ENCODE data around the gene HEG1.
A peak's percentile ranks its signal among the peaks of the same experiment; 100 is the strongest.

The HEG1 gene

GRCh38 chr3:125069452-125069851 is 13.7 kb upstream of the HEG1 start:
- TF ChIP-seq ZFX (IDR thresholded peaks at IDR 0.05) = no peak
- H3K27ac ChIP-seq = no peak overlapping the region

GRCh38 chr3:125068265-125068664 is 12.5 kb upstream of the HEG1 start:
- TF ChIP-seq CTCF (conservative IDR thresholded peaks at IDR 0.05) (no peak), ZFX (IDR thresholded peaks at IDR 0.05) (no peak)
- no peak overlapping the region for H3K27ac ChIP-seq

- H3K27ac ChIP-seq = no peak overlapping the region
- TF ChIP-seq ZFX (IDR thresholded peaks at IDR 0.05) = no peak
- no peak for TF ChIP-seq CTCF (conservative IDR thresholded peaks at IDR 0.05)
These were observed 11.4 kb upstream of the HEG1 start for GRCh38 chr3:125067225-125067624.

- peak overlapping the region; percentile 60 for H3K27ac ChIP-seq
- no peak for TF ChIP-seq CTCF (conservative IDR thresholded peaks at IDR 0.05)
- TF ChIP-seq ZFX (IDR thresholded peaks at IDR 0.05) = no peak
These were observed 7.3 kb upstream of the HEG1 start for GRCh38 chr3:125062904-125063618.

GRCh38 chr3:125061646-125062045 is 5.8 kb upstream of the HEG1 start:
- TF ChIP-seq ZFX (IDR thresholded peaks at IDR 0.05) (no peak), CTCF (conservative IDR thresholded peaks at IDR 0.05) (no peak)
- H3K27ac ChIP-seq = peak overlapping the region; percentile 22; the same call in 1 of the 2 replicates

GRCh38 chr3:125061170-125061569 is 5.4 kb upstream of the HEG1 start:
- TF ChIP-seq CTCF (conservative IDR thresholded peaks at IDR 0.05) (no peak), ZFX (IDR thresholded peaks at IDR 0.05) (no peak)
- H3K27ac ChIP-seq = peak overlapping the region; percentile 22; the same call in 1 of the 2 replicates

- TF ChIP-seq ZFX (IDR thresholded peaks at IDR 0.05) = no peak
- H3K27ac ChIP-seq = peak overlapping the region; percentile 18; the same call in 1 of the 2 replicates
These were observed 3.9 kb upstream of the HEG1 start for GRCh38 chr3:125059488-125060245.

- TF ChIP-seq ZFX (IDR thresholded peaks at IDR 0.05) = no peak
- H3K27ac ChIP-seq = peak overlapping the region; percentile 18; the same call in 1 of the 2 replicates
These were observed 3.2 kb upstream of the HEG1 start for GRCh38 chr3:125058959-125059358.

GRCh38 chr3:125058529-125058928 is 2.7 kb upstream of the HEG1 start:
- no peak for TF ChIP-seq CTCF (conservative IDR thresholded peaks at IDR 0.05)
- no peak for TF ChIP-seq ZFX (IDR thresholded peaks at IDR 0.05)
- H3K27ac ChIP-seq = no peak overlapping the region

Measured in C4-2B (cell line).